CD4-positive, alpha-beta T cell (primary cell): ENCODE measurements around the gene EHD4. TPM values are rescaled to one million over a fixed set of nuclear protein-coding genes. Genes with fewer than 3 reads are reported as not detected.

Source experiments
- ATAC-seq: fragments of 200-7000 bp; cut with Tn5 transposase; one replicate; pipeline ENCODE4 v1.10.0; 2022; ENCODE audit warnings: mild to moderate bottlenecking; ENCODE audit not compliant: poor library complexity
- CTCF ChIA-PET: fragments of 350-600 bp; sonication (Branson Sonifier 250); formaldehyde crosslinking; loops from one replicate; lab custom pipeline; 2021; ENCODE audit warnings: antibody characterized with exemption, inconsistent platforms; lab: Charles Lee
- POLR2A ChIA-PET: fragments of 350-600 bp; sonication (Branson Sonifier 250); formaldehyde crosslinking; loops from one replicate; lab custom pipeline; 2021; ENCODE audit warnings: antibody characterized with exemption, inconsistent platforms; lab: Charles Lee
- DNase-seq, 14 experiments: peaks; one replicate each; pipeline ENCODE4 v3.0.0-alpha.2; 2013 to 2020; ENCODE audit warnings: mixed read lengths in 2 of 14
- H3K27ac ChIP-seq, 2 donors: one replicate each; pipeline versions ENCODE4 v1.5.1 to v1.7.0; 2013; ENCODE audit warnings: low read length in 2 of 2, low read depth in 1 of 2, mild to moderate bottlenecking in 1 of 2
- H3K27me3 ChIP-seq, 2 experiments: 1 replicate in 1 of 2; 2 replicates in 1 of 2; pipeline versions ENCODE4 v1.6.1 to v1.7.0; 2013; ENCODE audit warnings: low read length in 2 of 2, control low read depth in 1 of 2, mild to moderate bottlenecking in 1 of 2, moderate library complexity in 1 of 2; ENCODE audit not compliant: insufficient read depth in 2 of 2, control insufficient read depth in 1 of 2
- H3K36me3 ChIP-seq: one replicate; pipeline ENCODE4 v1.6.1; 2013; ENCODE audit warnings: low read length, control low read depth; ENCODE audit not compliant: insufficient read depth
- H3K4me1 ChIP-seq: one replicate; pipeline ENCODE4 v1.6.1; 2013; ENCODE audit warnings: low read length, control low read depth; ENCODE audit not compliant: insufficient read depth
- H3K4me3 ChIP-seq: one replicate; pipeline ENCODE4 v1.5.1; 2013; ENCODE audit warnings: mild to moderate bottlenecking, low read length, moderate library complexity
- H3K9me3 ChIP-seq, 2 experiments: 1 replicate in 1 of 2; 2 replicates in 1 of 2; pipeline versions ENCODE4 v1.6.1 to v1.7.0; 2013; ENCODE audit warnings: low read length in 2 of 2, mild to moderate bottlenecking in 2 of 2, control low read depth in 1 of 2, moderate library complexity in 1 of 2; ENCODE audit not compliant: control insufficient read depth in 1 of 2, insufficient read depth in 1 of 2
- H3K27ac Mint-ChIP-seq: one replicate; pipeline ENCODE4 v1.8.0; 2020; ENCODE audit warnings: mixed read lengths
- H3K27me3 Mint-ChIP-seq: one replicate; pipeline ENCODE4 v1.8.0; 2021; ENCODE audit warnings: mixed read lengths
- H3K36me3 Mint-ChIP-seq: one replicate; pipeline ENCODE4 v1.8.0; 2021; ENCODE audit warnings: low read depth, mixed read lengths
- H3K4me1 Mint-ChIP-seq: one replicate; pipeline ENCODE4 v1.8.0; 2021; ENCODE audit warnings: low read depth, mixed read lengths
- H3K4me3 Mint-ChIP-seq: one replicate; pipeline ENCODE4 v1.8.0; 2020; ENCODE audit warnings: mild to moderate bottlenecking, mixed read lengths
- H3K9me3 Mint-ChIP-seq: one replicate; pipeline ENCODE4 v1.8.0; 2020; ENCODE audit warnings: mixed read lengths
- CTCF ChIP-seq: fragments of 200-600 bp; IDR thresholded peaks from one replicate; pipeline ENCODE4 v1.8.0; 2022; ENCODE audit warnings: antibody characterized with exemption, mild to moderate bottlenecking
- intact Hi-C, 2 experiments: fragments of 100-400 bp; cut with DNase I in 1 of 2; cut with micrococcal nuclease in 1 of 2; formaldehyde crosslinking; loops; one replicate each; pipeline versions ENCODE4 v1.15.1 to v1.9.0; 2023 to 2025; cut with DNase I, micrococcal nuclease
- total RNA-seq, 174 experiments: library from RNA in 2 of 174; stranded (reverse) in 2 of 174; gene quantifications; one replicate each; pipeline ENCODE4 v1.2.3 and lab custom pipeline; 2021 to 2026

Gene EHD4
- total RNA-seq, 2 experiments from 2014 or later: 39.8 to 40.5 TPM

DNA sequence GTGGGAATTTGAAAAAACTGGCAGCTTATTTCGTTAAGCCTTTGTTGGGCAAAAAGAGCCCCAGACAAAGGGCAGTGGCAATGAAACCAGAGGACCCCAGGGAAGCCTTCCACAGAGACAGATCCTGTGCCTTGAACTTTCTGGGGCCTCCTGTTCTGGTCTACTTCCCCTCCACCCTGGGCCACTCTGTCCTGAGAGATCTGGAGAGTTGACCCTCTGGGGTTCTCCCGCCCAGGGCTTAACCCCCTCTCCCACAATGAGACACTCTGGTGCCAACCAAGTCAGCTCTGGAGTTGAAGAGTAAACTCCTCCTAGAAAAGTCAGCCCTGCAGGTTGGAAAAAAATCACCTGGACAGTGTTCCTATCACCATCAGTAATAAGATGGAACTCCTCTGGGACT, 20.8 kb downstream of the EHD4 start:
- no peak overlapping the region for H3K4me3 ChIP-seq
- DNase-seq: no peak
- Mint-ChIP-seq H3K4me1 (no peaks in the 10 kb centered on the region), H3K4me3 (no peak overlapping the region), H3K27me3 (no peaks in the 10 kb centered on the region), H3K36me3 (peaks cover 49% of the 10 kb centered on the region), H3K27ac (no peak overlapping the region), H3K9me3 (no peaks in the 10 kb centered on the region)
- ChIA-PET POLR2A (interaction anchor here (3.7 kb wide), 1 partner anchor 14 kb away, joined by 13 read pairs; no protein-coding TSS in a partner anchor), CTCF (interaction anchor here (0.6 kb wide), 1 partner anchor 417 kb away, joined by 3 read pairs; no protein-coding TSS in a partner anchor)
- intact Hi-C loops: no loop called here
- no peaks in the 10 kb centered on the region for H3K4me1 ChIP-seq
- H3K27ac ChIP-seq: no peak overlapping the region
- no peak for ATAC-seq
- no peaks in the 10 kb centered on the region for H3K9me3 ChIP-seq
- TF ChIP-seq CTCF: no peak
- H3K27me3 ChIP-seq: no peaks in the 10 kb centered on the region
- H3K36me3 ChIP-seq: peaks cover 21% of the 10 kb centered on the region

GRCh38 chr15:41950489-41950888, 21.9 kb downstream of the EHD4 start:
- DNase-seq (no peak), ATAC-seq (no peak)
- no peaks in the 10 kb centered on the region for H3K4me1 ChIP-seq
- intact Hi-C loops: no loop called here
- CTCF ChIA-PET: no interaction called here
- POLR2A ChIA-PET: interaction anchor here (1.4 kb wide), 1 partner anchor 22 kb away, joined by 6 read pairs; the partner anchor contains the start of gene EHD4
- H3K27ac ChIP-seq: no peak overlapping the region
- H3K27me3 Mint-ChIP-seq: no peaks in the 10 kb centered on the region
- H3K4me3 ChIP-seq: no peak overlapping the region
- no peak for TF ChIP-seq CTCF
- no peaks in the 10 kb centered on the region for H3K9me3 ChIP-seq
- H3K36me3 Mint-ChIP-seq: peaks cover 49% of the 10 kb centered on the region
- H3K4me1 Mint-ChIP-seq: no peaks in the 10 kb centered on the region
- no peak overlapping the region for H3K4me3 Mint-ChIP-seq
- H3K27ac Mint-ChIP-seq: no peak overlapping the region
- peaks cover 21% of the 10 kb centered on the region for H3K36me3 ChIP-seq
- no peaks in the 10 kb centered on the region for H3K9me3 Mint-ChIP-seq
- H3K27me3 ChIP-seq: no peaks in the 10 kb centered on the region

DNA sequence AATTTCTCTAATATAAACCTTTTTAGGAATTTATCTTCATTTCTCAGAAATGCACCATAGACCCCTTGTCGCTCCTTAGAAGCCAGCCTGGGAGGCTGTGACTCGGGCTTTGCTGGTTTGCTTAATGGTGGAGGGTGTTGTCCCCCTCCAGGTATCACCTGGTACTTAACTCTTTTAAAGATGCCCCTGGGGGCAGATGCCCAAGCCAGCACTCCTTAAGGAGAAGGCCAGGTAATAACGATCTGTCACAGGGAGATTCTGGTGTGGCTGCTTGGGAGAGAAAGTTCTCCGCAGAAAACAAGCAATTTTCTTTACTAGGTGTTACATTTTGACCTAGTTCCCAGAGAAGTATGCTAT, 22.3 kb downstream of the EHD4 start:
- Mint-ChIP-seq H3K27me3 (no peaks in the 10 kb centered on the region), H3K36me3 (peaks cover 49% of the 10 kb centered on the region), H3K9me3 (no peaks in the 10 kb centered on the region), H3K27ac (no peak overlapping the region), H3K4me1 (no peaks in the 10 kb centered on the region), H3K4me3 (no peak overlapping the region)
- ChIA-PET POLR2A (interaction anchor here (1.4 kb wide), 1 partner anchor 22 kb away, joined by 6 read pairs; the partner anchor contains the start of gene EHD4), CTCF (no interaction called here)
- Histone ChIP-seq H3K4me3 (no peak overlapping the region), H3K36me3 (peaks cover 21% of the 10 kb centered on the region), H3K4me1 (no peaks in the 10 kb centered on the region), H3K27me3 (no peaks in the 10 kb centered on the region), H3K9me3 (no peaks in the 10 kb centered on the region), H3K27ac (no peak overlapping the region)
- TF ChIP-seq CTCF: no peak
- ATAC-seq (no peak), DNase-seq (no peak)
- intact Hi-C loops: no loop called here
